DOHH2 (cell line): Measurements from ENCODE around the gene CEACAM21.

Source experiments
- H3F3A ChIP-seq: fragments of 200-600 bp; sonication (generic), shearing (Covaris generic); 2 replicates; pipeline ENCODE4 v1.6.0; 2016; ENCODE audit warnings: antibody characterized with exemption, mild to moderate bottlenecking; ENCODE audit not compliant: control insufficient read depth, insufficient read depth
- H3K27ac ChIP-seq: fragments of 200-600 bp; sonication (generic); 2 replicates; pipeline ENCODE4 v1.5.1; 2014; ENCODE audit warnings: low read depth, mild to moderate bottlenecking, low read length, moderate library complexity
- H3K27me3 ChIP-seq: fragments of 200-600 bp; sonication (generic); 2 replicates; pipeline ENCODE4 v1.6.1; 2014; ENCODE audit warnings: mild to moderate bottlenecking, low read length, mixed read lengths; ENCODE audit not compliant: control insufficient read depth
- H3K36me3 ChIP-seq: fragments of 200-600 bp; sonication (generic); 2 replicates; pipeline ENCODE4 v1.6.1; 2014; ENCODE audit warnings: mild to moderate bottlenecking, low read length, moderate library complexity, mixed read lengths; ENCODE audit not compliant: control insufficient read depth
- H3K4me1 ChIP-seq: fragments of 200-600 bp; sonication (generic); 2 replicates; pipeline ENCODE4 v1.6.1; 2014; ENCODE audit warnings: mild to moderate bottlenecking, low read length, mixed read lengths; ENCODE audit not compliant: control insufficient read depth
- H3K4me2 ChIP-seq: fragments of 200-600 bp; sonication (generic); 2 replicates; pipeline ENCODE4 v1.6.0; 2014; ENCODE audit warnings: mild to moderate bottlenecking, low read length, moderate library complexity
- H3K4me3 ChIP-seq: fragments of 200-600 bp; sonication (generic); 2 replicates; pipeline ENCODE4 v1.5.1; 2014; ENCODE audit warnings: mild to moderate bottlenecking, low read length, mixed read lengths
- H3K79me2 ChIP-seq: fragments of 200-600 bp; sonication (generic); 2 replicates; pipeline ENCODE4 v1.6.1; 2014; ENCODE audit warnings: mild to moderate bottlenecking, low read length, mixed read lengths; ENCODE audit not compliant: control insufficient read depth
- H3K9me2 ChIP-seq: fragments of 200-600 bp; sonication (generic); replicated peaks from 2 replicates; pipeline ENCODE4 v1.6.1; 2014; ENCODE audit warnings: mild to moderate bottlenecking, low read length, mixed read lengths; ENCODE audit not compliant: control insufficient read depth
- H3K9me3 ChIP-seq: fragments of 200-600 bp; sonication (generic); 2 replicates; pipeline ENCODE4 v1.6.1; 2014; ENCODE audit warnings: antibody characterized with exemption, low read length, mixed read lengths; ENCODE audit not compliant: control insufficient read depth, insufficient read depth
- H4K20me1 ChIP-seq: fragments of 200-600 bp; sonication (generic); 2 replicates; pipeline ENCODE4 v1.6.0; 2014; ENCODE audit warnings: low read depth, mild to moderate bottlenecking, antibody characterized with exemption, low read length, moderate library complexity; ENCODE audit not compliant: control insufficient read depth, insufficient read depth
- EZH2phosphoT487 ChIP-seq: fragments of 200-600 bp; sonication (generic); IDR thresholded peaks from 2 replicates; pipeline ENCODE4 v1.6.1; 2017; ENCODE audit warnings: borderline replicate concordance, mild to moderate bottlenecking, antibody characterized with exemption, low read length, moderate library complexity, mixed read lengths
- TF ChIP-seq, protein P1 (sequence below): fragments of 200-600 bp; sonication (generic); IDR thresholded peaks from one replicate; pipeline ENCODE4 v1.5.1; 2014; ENCODE audit warnings: antibody characterized with exemption, mild to moderate bottlenecking, low read depth, low read length; ENCODE audit not compliant: poor library complexity, severe bottlenecking

Gene CEACAM21

DNA sequence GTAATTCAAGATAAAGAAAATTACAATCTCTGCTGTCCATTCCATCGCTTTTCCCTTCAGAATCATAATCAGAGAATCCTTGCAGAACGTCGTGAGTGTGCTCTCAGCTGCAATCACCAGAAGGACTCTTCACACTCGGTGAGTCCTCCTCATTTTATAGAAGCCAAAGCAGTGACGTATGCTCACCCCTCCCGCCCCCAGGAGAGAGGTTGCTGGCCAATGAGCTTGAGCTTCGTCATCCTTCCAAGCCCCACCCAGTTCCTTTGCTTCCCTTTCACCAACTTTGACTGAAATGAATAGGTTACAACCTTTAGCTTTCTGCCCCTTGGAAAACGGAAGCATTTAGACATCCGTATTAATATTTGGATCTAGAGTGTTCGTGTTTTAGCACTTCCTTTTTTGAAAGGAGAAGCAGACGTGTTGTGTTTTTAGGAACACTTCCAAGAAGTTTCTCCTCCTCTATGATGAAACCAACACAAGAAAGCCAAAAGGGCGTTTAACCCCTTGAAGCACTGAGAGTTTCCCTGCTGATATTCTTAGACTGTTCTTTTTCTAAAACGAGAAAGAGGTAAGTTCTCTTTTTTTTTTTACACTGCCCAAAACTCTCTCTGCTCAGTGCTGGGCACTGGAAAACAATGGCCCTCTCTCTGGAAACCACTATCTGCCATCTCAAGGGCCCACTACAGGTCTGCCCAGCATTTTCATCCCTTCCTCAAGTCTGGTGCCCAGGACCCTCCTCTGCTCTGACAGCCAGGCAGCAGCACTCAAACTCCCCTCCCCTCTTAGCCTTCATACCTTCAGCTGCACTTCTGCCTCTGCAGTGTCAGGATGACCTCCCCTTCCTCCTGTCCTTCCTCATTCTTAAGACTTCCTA is 44.3 kb upstream of the CEACAM21 start:
- H3K27ac ChIP-seq = peak overlapping the region; percentile 13; the same call in 1 of the 2 replicates
- H3K4me2 ChIP-seq = peak overlapping the region; percentile 54
- peak overlapping the region; percentile 49 for H3K4me3 ChIP-seq
- TF ChIP-seq, protein P1, sequence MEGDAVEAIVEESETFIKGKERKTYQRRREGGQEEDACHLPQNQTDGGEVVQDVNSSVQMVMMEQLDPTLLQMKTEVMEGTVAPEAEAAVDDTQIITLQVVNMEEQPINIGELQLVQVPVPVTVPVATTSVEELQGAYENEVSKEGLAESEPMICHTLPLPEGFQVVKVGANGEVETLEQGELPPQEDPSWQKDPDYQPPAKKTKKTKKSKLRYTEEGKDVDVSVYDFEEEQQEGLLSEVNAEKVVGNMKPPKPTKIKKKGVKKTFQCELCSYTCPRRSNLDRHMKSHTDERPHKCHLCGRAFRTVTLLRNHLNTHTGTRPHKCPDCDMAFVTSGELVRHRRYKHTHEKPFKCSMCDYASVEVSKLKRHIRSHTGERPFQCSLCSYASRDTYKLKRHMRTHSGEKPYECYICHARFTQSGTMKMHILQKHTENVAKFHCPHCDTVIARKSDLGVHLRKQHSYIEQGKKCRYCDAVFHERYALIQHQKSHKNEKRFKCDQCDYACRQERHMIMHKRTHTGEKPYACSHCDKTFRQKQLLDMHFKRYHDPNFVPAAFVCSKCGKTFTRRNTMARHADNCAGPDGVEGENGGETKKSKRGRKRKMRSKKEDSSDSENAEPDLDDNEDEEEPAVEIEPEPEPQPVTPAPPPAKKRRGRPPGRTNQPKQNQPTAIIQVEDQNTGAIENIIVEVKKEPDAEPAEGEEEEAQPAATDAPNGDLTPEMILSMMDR = no peak
- no peak for TF ChIP-seq EZH2phosphoT487
- no peaks in the 10 kb centered on the region for H3K9me2 ChIP-seq
- H3K4me1 ChIP-seq = peaks cover 63% of the 10 kb centered on the region
- H4K20me1 ChIP-seq = no peaks in the 10 kb centered on the region
- H3K36me3 ChIP-seq = no peaks in the 10 kb centered on the region
- no peaks in the 10 kb centered on the region for H3K9me3 ChIP-seq
- H3F3A ChIP-seq = peaks cover 25% of the 10 kb centered on the region
- H3K79me2 ChIP-seq = no peaks in the 10 kb centered on the region
- peaks cover 44% of the 10 kb centered on the region for H3K27me3 ChIP-seq

DNA sequence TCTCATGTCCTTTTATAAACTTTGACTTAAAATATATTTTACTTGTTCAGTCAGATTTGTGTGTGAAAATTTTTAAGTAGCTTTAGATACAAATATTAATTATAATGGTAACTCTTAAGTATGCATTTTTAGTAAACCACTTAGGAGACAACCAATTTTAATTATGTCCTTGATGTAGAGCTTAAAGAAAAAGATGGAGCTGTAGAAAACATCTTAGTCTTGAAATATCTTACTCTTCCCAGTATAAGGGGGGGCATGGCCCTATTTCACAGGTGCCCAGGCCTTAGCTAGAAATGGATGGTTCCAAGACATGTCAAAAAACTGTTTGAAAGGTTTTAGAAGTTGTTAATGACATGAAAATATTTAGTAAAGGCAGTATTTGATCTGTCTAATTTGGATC is 43.4 kb upstream of the CEACAM21 start:
- Histone ChIP-seq H3K4me1 (peaks cover 63% of the 10 kb centered on the region), H3K36me3 (no peaks in the 10 kb centered on the region), H3K4me2 (peak overlapping the region; percentile 54; the same call in 1 of the 2 replicates), H3F3A (peaks cover 25% of the 10 kb centered on the region), H3K27me3 (peaks cover 37% of the 10 kb centered on the region), H3K27ac (no peak overlapping the region), H3K79me2 (no peaks in the 10 kb centered on the region), H3K4me3 (no peak overlapping the region), H4K20me1 (no peaks in the 10 kb centered on the region), H3K9me2 (no peaks in the 10 kb centered on the region), H3K9me3 (no peaks in the 10 kb centered on the region)
- no peak for TF ChIP-seq EZH2phosphoT487
- TF ChIP-seq, protein P1 = no peak

DNA sequence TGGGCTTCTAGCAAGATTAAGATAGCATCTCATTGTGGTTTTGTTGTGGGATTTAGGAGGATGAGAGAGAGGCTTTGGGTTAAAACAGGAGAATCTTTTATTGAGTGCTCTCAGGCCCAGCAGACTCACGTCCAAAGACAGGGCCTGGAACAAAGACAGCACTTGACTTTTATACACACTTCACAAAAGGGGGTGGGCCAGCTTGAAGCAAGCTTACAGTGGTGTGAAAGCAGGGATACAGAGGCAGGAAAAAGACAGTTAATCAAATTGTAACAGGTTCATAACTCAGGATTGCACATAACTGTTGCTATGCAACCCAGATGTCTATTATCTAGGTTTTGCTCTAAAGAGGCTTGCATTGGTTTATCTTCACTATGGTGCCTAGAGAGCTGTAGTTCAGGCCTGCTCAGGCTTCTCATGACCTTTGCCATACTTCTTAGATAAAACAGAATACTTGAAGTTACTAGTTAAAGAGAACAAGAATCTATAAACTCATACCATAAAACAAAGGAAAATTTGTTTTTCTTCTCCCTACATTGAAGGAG is 42.2 kb upstream of the CEACAM21 start:
- Histone ChIP-seq H3K9me3 (peaks cover 7% of the 10 kb centered on the region; the same call in 1 of the 2 replicates), H3K79me2 (no peaks in the 10 kb centered on the region), H3F3A (peaks cover 25% of the 10 kb centered on the region), H3K9me2 (no peaks in the 10 kb centered on the region), H3K4me1 (peaks cover 61% of the 10 kb centered on the region), H3K36me3 (no peaks in the 10 kb centered on the region), H3K27ac (no peak overlapping the region), H3K27me3 (peaks cover 26% of the 10 kb centered on the region), H4K20me1 (no peaks in the 10 kb centered on the region), H3K4me3 (no peak overlapping the region), H3K4me2 (peak overlapping the region; percentile 68; the same call in 1 of the 2 replicates)
- TF ChIP-seq EZH2phosphoT487 = no peak
- TF ChIP-seq, protein P1 = no peak
